Measurements from ENCODE around the gene LTF.

GRCh38 chr3:46423588-46423987 is 41.1 kb downstream of the LTF start:
- TF ChIP-seq CTCF (IDR thresholded peaks at IDR 0.05 in 4 of 5, conservative IDR thresholded peaks at IDR 0.05 in 1 of 5) (no peak), POLR2A (IDR thresholded peaks at IDR 0.05) (no peak)

All from gastrocnemius medialis (tissue), 4 donors.